Measurements from ENCODE around the gene IGSF5. TPM values are rescaled to one million over a fixed set of nuclear protein-coding genes. Genes with fewer than 3 reads are reported as not detected.

IGSF5 gene
- total RNA-seq, 1 donor from 2014 or later, result not detected

GRCh38 chr21:39707316-39707715 is 37.7 kb upstream of the IGSF5 start:
- DNase-seq (ENCODE audit: low read depth), result no peak
- Histone ChIP-seq H3K36me3 (ENCODE audit: control insufficient read depth, insufficient read depth, low read length) (no peaks in the 10 kb centered on the region), H3K27me3 (ENCODE audit: control insufficient read depth, insufficient read depth, low read length) (no peaks in the 10 kb centered on the region), H3K4me3 (ENCODE audit: low read depth, low read length) (no peak overlapping the region)
- TF ChIP-seq CTCF (IDR thresholded peaks at IDR 0.05; ENCODE audit: insufficient read depth, low read length, severe bottlenecking), result no peak
- no peak for FAIRE-seq

DNA sequence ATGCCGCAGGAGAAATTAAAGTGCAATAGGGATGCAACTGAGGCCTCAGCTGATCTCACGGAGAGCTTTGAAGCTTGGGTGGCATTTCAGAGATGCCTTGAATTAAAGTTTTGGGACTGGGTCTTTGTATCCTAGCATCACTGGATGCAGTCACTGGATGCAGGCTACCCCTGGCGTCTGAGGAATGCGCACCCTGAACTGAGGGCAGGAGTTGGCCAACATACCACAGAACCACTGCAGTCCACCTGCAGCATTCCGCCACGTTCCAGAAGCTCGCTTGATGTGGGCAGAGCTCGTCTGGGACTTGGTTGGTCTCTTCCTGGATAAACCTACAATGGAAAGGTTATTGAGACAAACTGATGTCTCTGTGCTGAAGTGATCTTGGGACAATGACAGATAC is 34.1 kb upstream of the IGSF5 start:
- no peak for TF ChIP-seq CTCF (IDR thresholded peaks at IDR 0.05; ENCODE audit: insufficient read depth, low read length, severe bottlenecking)
- FAIRE-seq (no peak), DNase-seq (ENCODE audit: low read depth) (no peak)
- Histone ChIP-seq H3K27me3 (ENCODE audit: control insufficient read depth, insufficient read depth, low read length) (no peaks in the 10 kb centered on the region), H3K4me3 (ENCODE audit: low read depth, low read length) (no peak overlapping the region), H3K36me3 (ENCODE audit: control insufficient read depth, insufficient read depth, low read length) (no peaks in the 10 kb centered on the region)

GRCh38 chr21:39712273-39712672 is 32.7 kb upstream of the IGSF5 start:
- H3K36me3 ChIP-seq (ENCODE audit: control insufficient read depth, insufficient read depth, low read length), result no peaks in the 10 kb centered on the region
- no peaks in the 10 kb centered on the region for H3K27me3 ChIP-seq (ENCODE audit: control insufficient read depth, insufficient read depth, low read length)
- no peak for DNase-seq (ENCODE audit: low read depth)
- FAIRE-seq, result peak; percentile 85
- no peak for TF ChIP-seq CTCF (IDR thresholded peaks at IDR 0.05; ENCODE audit: insufficient read depth, low read length, severe bottlenecking)
- H3K4me3 ChIP-seq (ENCODE audit: low read depth, low read length), result no peak overlapping the region

DNA sequence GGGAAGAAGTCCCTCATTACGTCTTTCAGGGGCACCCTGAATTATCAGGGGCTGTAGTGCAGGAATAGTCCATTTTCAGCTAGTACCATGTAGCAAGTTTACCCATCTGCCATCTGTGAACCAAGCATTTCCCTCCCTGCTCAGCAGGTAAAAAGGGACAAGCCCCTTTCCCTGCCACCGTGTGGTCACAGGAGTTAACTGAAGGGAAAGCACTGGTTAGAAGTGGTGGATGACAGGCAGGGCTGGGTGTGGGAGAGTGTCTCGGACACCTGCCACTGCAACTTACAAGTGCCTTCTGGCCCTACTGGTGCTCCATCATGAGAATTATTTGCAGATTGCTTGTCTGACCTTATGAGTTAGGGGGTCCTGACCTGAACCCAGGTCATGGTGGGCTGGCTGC is 32.0 kb upstream of the IGSF5 start:
- Histone ChIP-seq H3K4me3 (ENCODE audit: low read depth, low read length) (no peak overlapping the region), H3K36me3 (ENCODE audit: control insufficient read depth, insufficient read depth, low read length) (no peaks in the 10 kb centered on the region), H3K27me3 (ENCODE audit: control insufficient read depth, insufficient read depth, low read length) (no peaks in the 10 kb centered on the region)
- no peak for DNase-seq (ENCODE audit: low read depth)
- FAIRE-seq, result no peak
- no peak for TF ChIP-seq CTCF (IDR thresholded peaks at IDR 0.05; ENCODE audit: insufficient read depth, low read length, severe bottlenecking)

GRCh38 chr21:39713905-39714304 is 31.1 kb upstream of the IGSF5 start:
- H3K36me3 ChIP-seq (ENCODE audit: control insufficient read depth, insufficient read depth, low read length), result no peaks in the 10 kb centered on the region
- no peaks in the 10 kb centered on the region for H3K27me3 ChIP-seq (ENCODE audit: control insufficient read depth, insufficient read depth, low read length)
- no peak for TF ChIP-seq CTCF (IDR thresholded peaks at IDR 0.05; ENCODE audit: insufficient read depth, low read length, severe bottlenecking)
- DNase-seq (ENCODE audit: low read depth), result no peak
- H3K4me3 ChIP-seq (ENCODE audit: low read depth, low read length), result no peak overlapping the region
- no peak for FAIRE-seq

GRCh38 chr21:39714331-39714730 is 30.7 kb upstream of the IGSF5 start:
- Histone ChIP-seq H3K4me3 (ENCODE audit: low read depth, low read length) (no peak overlapping the region), H3K27me3 (ENCODE audit: control insufficient read depth, insufficient read depth, low read length) (no peaks in the 10 kb centered on the region), H3K36me3 (ENCODE audit: control insufficient read depth, insufficient read depth, low read length) (no peaks in the 10 kb centered on the region)
- DNase-seq (ENCODE audit: low read depth) (no peak), FAIRE-seq (no peak)
- no peak for TF ChIP-seq CTCF (IDR thresholded peaks at IDR 0.05; ENCODE audit: insufficient read depth, low read length, severe bottlenecking)

Measured in bronchial epithelial cell (primary cell).